ENCODE data around the gene DIAPH1.

GRCh38 chr5:141465351-141465750 lies 153.4 kb downstream of the DIAPH1 start:
- no peak for TF ChIP-seq POLR2A (IDR thresholded peaks at IDR 0.05)
- no peak for TF ChIP-seq CTCF (IDR thresholded peaks at IDR 0.05)
